Measurements from ENCODE around the gene SEC24A. TPM values are rescaled to one million over a fixed set of nuclear protein-coding genes. Genes with fewer than 3 reads are reported as not detected.
"Not testable (repeated sequence)": the region's sequence is repeated elsewhere in the genome, so short reads cannot be mapped to it uniquely, and the experiment has no call there.

SEC24A gene
- total RNA-seq, 1 experiment from 2014 or later: 5.6 TPM

- no peaks in the 10 kb centered on the region for H3F3A ChIP-seq (ENCODE audit: low read length, unreplicated experiment)
- H3K36me3 ChIP-seq (ENCODE audit: low read depth, low read length): peaks cover 5% of the 10 kb centered on the region; the same call in 1 of the 2 replicates
- TF ChIP-seq CTCF (conservative IDR thresholded peaks at IDR 0.05; ENCODE audit: low read depth, low read length) (no peak), EZH2phosphoT487 (IDR thresholded peaks at IDR 0.05; ENCODE audit: borderline replicate concordance, low read length) (no peak), EZH2 (IDR thresholded peaks at IDR 0.05; ENCODE audit: low read length, unreplicated experiment) (no peak)
- no peak overlapping the region for H3K4me3 ChIP-seq (ENCODE audit: low read length)
- H3K4me1 ChIP-seq (ENCODE audit: insufficient read depth, low read length): no peaks in the 10 kb centered on the region
- H2AFZ ChIP-seq (ENCODE audit: low read length): no peak overlapping the region
- no peak overlapping the region for H3K4me2 ChIP-seq (ENCODE audit: low read length)
- H3K79me2 ChIP-seq (ENCODE audit: low read length): peaks cover 68% of the 10 kb centered on the region
- ATAC-seq (no peak), DNase-seq (no peak)
- intact Hi-C loops (cut with micrococcal nuclease): no loop called here
- H3K9me3 ChIP-seq (ENCODE audit: low read length): no peaks in the 10 kb centered on the region
- POLR2A ChIA-PET (ENCODE audit: unreplicated experiment): no interaction called here
- no peak overlapping the region for H3K9ac ChIP-seq (ENCODE audit: low read length)
- no TSS peak for BruUV-seq (replicated peaks)
- no peaks in the 10 kb centered on the region for H4K20me1 ChIP-seq (ENCODE audit: low read length)
- no peak overlapping the region for H3K27ac ChIP-seq (ENCODE audit: low read length)
- CTCF ChIA-PET: no interaction called here
- no peaks in the 10 kb centered on the region for H3K9me2 ChIP-seq (replicated peaks; ENCODE audit: low read length)
- H3K27me3 ChIP-seq (ENCODE audit: low read length): no peaks in the 10 kb centered on the region
Measured at GRCh38 chr5:134659922-134660321, 11.3 kb downstream of the SEC24A start.

- Histone ChIP-seq H3K27me3 (ENCODE audit: low read length) (no peaks in the 10 kb centered on the region), H3K79me2 (ENCODE audit: low read length) (peaks cover 42% of the 10 kb centered on the region), H3K27ac (ENCODE audit: low read length) (no peak overlapping the region), H3K36me3 (ENCODE audit: low read depth, low read length) (peaks cover 8% of the 10 kb centered on the region), H3F3A (ENCODE audit: low read length, unreplicated experiment) (no peaks in the 10 kb centered on the region), H3K4me1 (ENCODE audit: insufficient read depth, low read length) (no peaks in the 10 kb centered on the region), H3K4me3 (ENCODE audit: low read length) (no peak overlapping the region), H3K9me2 (replicated peaks; ENCODE audit: low read length) (no peaks in the 10 kb centered on the region), H3K9me3 (ENCODE audit: low read length) (no peaks in the 10 kb centered on the region), H3K4me2 (ENCODE audit: low read length) (no peak overlapping the region), H4K20me1 (ENCODE audit: low read length) (no peaks in the 10 kb centered on the region), H3K9ac (ENCODE audit: low read length) (no peak overlapping the region), H2AFZ (ENCODE audit: low read length) (no peak overlapping the region)
- BruUV-seq (replicated peaks): no TSS peak
- intact Hi-C loops (cut with micrococcal nuclease): no loop called here
- no peak for ATAC-seq
- no peak for TF ChIP-seq EZH2 (IDR thresholded peaks at IDR 0.05; ENCODE audit: low read length, unreplicated experiment)
- no peak for TF ChIP-seq CTCF (conservative IDR thresholded peaks at IDR 0.05; ENCODE audit: low read depth, low read length)
- TF ChIP-seq EZH2phosphoT487 (IDR thresholded peaks at IDR 0.05; ENCODE audit: borderline replicate concordance, low read length): no peak
- DNase-seq: no peak
- ChIA-PET POLR2A (ENCODE audit: unreplicated experiment) (no interaction called here), CTCF (no interaction called here)
Measured at GRCh38 chr5:134662971-134663370, 14.4 kb downstream of the SEC24A start.

DNA sequence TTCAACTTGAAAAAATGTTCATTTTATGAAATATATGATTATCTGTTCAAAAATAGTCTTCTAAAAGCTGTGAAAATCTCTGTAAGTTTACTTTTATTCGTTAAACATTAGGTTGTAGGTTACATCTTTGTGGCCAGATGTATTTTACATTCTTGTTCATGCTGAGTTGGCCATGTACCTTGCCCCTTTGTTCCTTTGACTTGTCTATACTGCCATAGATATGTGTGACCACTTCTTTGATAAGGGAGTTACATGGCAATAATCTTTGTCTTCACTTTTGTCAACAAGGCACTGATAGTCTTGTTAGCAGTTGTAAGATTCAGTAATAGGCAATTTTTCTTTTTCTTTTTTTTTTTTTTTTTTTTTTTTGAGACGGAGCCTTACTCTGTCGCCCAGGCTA is 15.9 kb downstream of the SEC24A start:
- Histone ChIP-seq H4K20me1 (ENCODE audit: low read length) (no peaks in the 10 kb centered on the region), H3K4me2 (ENCODE audit: low read length) (no peak overlapping the region), H3K36me3 (ENCODE audit: low read depth, low read length) (peaks cover 8% of the 10 kb centered on the region), H3F3A (ENCODE audit: low read length, unreplicated experiment) (no peaks in the 10 kb centered on the region), H3K9me3 (ENCODE audit: low read length) (no peaks in the 10 kb centered on the region), H3K9ac (ENCODE audit: low read length) (no peak overlapping the region), H2AFZ (ENCODE audit: low read length) (no peak overlapping the region), H3K9me2 (replicated peaks; ENCODE audit: low read length) (no peaks in the 10 kb centered on the region), H3K79me2 (ENCODE audit: low read length) (peaks cover 32% of the 10 kb centered on the region), H3K27ac (ENCODE audit: low read length) (no peak overlapping the region), H3K4me1 (ENCODE audit: insufficient read depth, low read length) (no peaks in the 10 kb centered on the region), H3K4me3 (ENCODE audit: low read length) (no peak overlapping the region), H3K27me3 (ENCODE audit: low read length) (no peaks in the 10 kb centered on the region)
- TF ChIP-seq CTCF (conservative IDR thresholded peaks at IDR 0.05; ENCODE audit: low read depth, low read length): no peak
- no peak for TF ChIP-seq EZH2 (IDR thresholded peaks at IDR 0.05; ENCODE audit: low read length, unreplicated experiment)
- intact Hi-C loops (cut with micrococcal nuclease): no loop called here
- ATAC-seq (no peak), DNase-seq (no peak)
- ChIA-PET CTCF (interaction anchor here (0.6 kb wide), 1 partner anchor 483 kb away, joined by 3 read pairs; no protein-coding TSS in a partner anchor), POLR2A (ENCODE audit: unreplicated experiment) (no interaction called here)
- BruUV-seq (replicated peaks): no TSS peak

DNA sequence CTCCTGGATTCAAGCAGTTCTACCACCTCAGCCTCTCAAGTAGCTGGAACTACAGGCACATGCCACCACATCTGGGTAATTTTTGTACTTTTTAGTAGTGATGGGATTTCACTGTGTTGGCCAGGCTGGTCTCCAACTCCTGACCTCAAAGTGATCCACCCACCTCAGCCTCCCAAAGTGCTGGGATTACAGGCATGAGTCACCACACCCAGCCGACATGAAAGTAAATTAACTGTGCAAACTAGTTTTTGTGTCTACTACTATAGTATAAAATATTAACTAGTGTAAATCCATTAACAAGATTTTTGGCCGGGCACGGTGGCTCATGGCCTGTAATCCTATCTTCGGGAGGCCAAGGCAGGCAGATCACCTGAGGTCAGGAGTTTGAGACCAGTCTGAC is 25.0 kb downstream of the SEC24A start:
- H3K36me3 ChIP-seq (ENCODE audit: low read depth, low read length); H3K79me2 ChIP-seq (ENCODE audit: low read length); POLR2A ChIA-PET (ENCODE audit: unreplicated experiment); H3K27ac ChIP-seq (ENCODE audit: low read length); H3F3A ChIP-seq (ENCODE audit: low read length, unreplicated experiment); H3K9me3 ChIP-seq (ENCODE audit: low read length); BruUV-seq (replicated peaks); intact Hi-C loops (cut with micrococcal nuclease); ATAC-seq; CTCF ChIA-PET; H3K4me2 ChIP-seq (ENCODE audit: low read length); H3K27me3 ChIP-seq (ENCODE audit: low read length); H3K9ac ChIP-seq (ENCODE audit: low read length); H3K4me3 ChIP-seq (ENCODE audit: low read length); H3K4me1 ChIP-seq (ENCODE audit: insufficient read depth, low read length); H3K9me2 ChIP-seq (replicated peaks; ENCODE audit: low read length); H4K20me1 ChIP-seq (ENCODE audit: low read length); H2AFZ ChIP-seq (ENCODE audit: low read length): not testable (repeated sequence)
- peak; percentile 7 for DNase-seq

DNA sequence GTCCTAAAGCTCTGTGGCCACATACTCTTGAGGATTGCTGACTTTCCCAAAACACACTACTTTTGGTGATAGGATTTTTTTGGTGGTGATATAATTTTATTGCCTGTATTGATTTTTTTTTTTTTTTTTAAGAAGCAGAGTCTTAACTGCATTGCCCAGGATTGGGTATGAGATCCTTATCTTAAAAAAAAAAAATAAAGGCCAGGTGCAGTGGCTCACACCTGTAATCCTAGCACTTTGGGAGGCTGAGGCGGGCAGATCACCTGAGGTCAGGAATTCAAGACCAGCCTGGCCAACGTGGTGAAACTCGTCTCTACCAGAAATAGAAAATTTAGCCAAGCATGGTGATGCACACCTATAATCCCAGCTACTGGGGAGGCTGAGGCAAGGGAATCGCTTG is 28.8 kb downstream of the SEC24A start:
- intact Hi-C loops (cut with micrococcal nuclease); BruUV-seq (replicated peaks); H3K9me2 ChIP-seq (replicated peaks; ENCODE audit: low read length); H3K79me2 ChIP-seq (ENCODE audit: low read length); ATAC-seq; H3K4me3 ChIP-seq (ENCODE audit: low read length); H3K27me3 ChIP-seq (ENCODE audit: low read length); H3K4me1 ChIP-seq (ENCODE audit: insufficient read depth, low read length); H2AFZ ChIP-seq (ENCODE audit: low read length); H3K9ac ChIP-seq (ENCODE audit: low read length); H4K20me1 ChIP-seq (ENCODE audit: low read length); CTCF ChIA-PET; H3F3A ChIP-seq (ENCODE audit: low read length, unreplicated experiment); H3K27ac ChIP-seq (ENCODE audit: low read length); POLR2A ChIA-PET (ENCODE audit: unreplicated experiment); H3K9me3 ChIP-seq (ENCODE audit: low read length); H3K4me2 ChIP-seq (ENCODE audit: low read length); DNase-seq: not testable (repeated sequence)
- H3K36me3 ChIP-seq (ENCODE audit: low read depth, low read length): peaks cover 11% of the 10 kb centered on the region
